GM12873 (cell line): ENCODE results near the gene NMT2.
A peak's percentile ranks its signal among the peaks of the same experiment; 100 is the strongest.

Experiments
- TF ChIP-seq, protein P1 (sequence below): IDR thresholded peaks from 2 replicates; pipeline ENCODE4 v1.5.1; 2012; ENCODE audit warnings: low read depth, mild to moderate bottlenecking, moderate library complexity, low read length, control low read depth; ENCODE audit not compliant: insufficient read depth; ENCODE audit errors: missing control alignments

The NMT2 gene

DNA sequence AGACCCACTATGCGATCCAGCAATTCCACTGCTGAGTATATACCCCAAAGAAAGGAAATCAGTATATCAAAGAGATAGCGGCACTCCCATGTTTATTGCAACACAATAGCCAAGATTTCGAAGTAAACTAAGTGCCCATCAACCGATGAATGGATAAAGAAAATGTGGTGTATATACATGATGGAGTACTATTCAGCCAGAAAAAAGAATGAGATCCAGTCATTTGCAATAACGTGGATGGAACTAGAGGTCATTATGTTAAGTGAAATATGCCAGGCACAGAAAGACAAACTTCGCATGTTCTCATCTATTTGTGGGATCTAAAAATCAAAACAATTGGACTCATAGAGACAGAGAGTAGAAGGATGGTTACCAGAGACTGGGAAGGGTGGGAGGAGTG, 7.1 kb upstream of the NMT2 start:
- TF ChIP-seq, protein P1, sequence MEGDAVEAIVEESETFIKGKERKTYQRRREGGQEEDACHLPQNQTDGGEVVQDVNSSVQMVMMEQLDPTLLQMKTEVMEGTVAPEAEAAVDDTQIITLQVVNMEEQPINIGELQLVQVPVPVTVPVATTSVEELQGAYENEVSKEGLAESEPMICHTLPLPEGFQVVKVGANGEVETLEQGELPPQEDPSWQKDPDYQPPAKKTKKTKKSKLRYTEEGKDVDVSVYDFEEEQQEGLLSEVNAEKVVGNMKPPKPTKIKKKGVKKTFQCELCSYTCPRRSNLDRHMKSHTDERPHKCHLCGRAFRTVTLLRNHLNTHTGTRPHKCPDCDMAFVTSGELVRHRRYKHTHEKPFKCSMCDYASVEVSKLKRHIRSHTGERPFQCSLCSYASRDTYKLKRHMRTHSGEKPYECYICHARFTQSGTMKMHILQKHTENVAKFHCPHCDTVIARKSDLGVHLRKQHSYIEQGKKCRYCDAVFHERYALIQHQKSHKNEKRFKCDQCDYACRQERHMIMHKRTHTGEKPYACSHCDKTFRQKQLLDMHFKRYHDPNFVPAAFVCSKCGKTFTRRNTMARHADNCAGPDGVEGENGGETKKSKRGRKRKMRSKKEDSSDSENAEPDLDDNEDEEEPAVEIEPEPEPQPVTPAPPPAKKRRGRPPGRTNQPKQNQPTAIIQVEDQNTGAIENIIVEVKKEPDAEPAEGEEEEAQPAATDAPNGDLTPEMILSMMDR: no peak

DNA sequence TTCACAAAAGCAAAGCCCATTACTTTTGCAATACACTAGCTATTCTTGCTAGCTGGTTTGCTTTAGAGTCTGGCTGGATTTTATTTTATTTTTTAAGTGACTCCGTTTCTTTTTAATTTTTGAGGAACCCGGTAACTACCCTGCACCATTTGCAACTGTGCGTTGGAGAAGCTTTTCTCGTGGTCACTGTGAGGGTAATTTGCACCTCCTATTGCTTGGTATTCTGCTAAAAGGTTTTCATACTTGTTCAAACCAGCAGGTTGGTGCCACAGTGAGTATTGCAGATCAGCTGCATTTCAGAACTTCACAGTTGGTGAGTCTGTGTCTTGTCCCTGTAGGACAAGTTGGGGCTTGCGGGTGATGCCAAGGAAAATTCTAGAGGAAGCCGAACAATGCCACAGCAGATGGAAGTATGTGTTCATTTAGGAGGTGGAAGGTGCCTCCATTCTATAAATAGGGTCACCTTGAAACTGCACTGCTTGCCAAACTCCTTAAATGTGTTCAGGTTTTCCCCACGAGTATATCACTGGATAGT, 3.9 kb upstream of the NMT2 start:
- TF ChIP-seq, protein P1: no peak

DNA sequence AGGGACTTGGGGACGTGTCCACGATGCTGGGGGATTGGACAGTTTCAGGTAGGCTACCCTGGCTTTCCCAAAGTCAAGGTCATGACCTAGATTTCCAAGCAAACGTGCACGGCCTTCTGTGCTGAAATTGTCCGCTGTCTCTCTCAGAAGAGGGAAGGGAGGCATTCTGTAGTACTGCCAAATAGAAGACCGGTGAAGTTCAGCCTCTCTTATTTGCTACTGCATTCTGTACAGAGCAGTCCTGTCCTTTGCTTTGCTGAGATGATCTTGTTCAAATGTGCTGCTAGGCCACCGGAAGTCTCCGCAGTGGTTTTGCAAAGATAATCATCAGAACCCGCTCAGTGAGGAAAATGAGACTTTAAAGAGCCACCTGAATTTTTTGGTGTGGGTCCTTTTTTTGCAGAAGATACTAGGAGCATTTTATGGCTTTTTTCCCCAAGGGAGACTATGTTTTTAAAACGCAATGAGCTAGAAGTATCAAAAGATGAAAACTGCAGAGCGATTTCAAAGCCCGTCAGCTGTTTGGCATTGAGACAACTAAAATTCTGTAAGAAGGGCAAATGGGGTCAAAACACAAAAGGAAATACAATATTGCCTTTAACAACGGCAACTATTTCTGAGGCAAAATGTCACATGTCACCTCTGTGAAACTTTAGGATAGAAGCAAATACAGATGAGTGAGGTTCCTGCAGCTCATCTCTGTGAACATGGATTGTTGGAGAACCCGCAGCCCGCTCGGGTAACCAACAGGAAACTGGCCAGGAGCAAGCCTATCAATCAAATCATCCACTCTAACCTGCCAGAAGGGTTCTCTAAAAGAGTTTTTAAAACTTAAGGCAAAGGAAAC, 1.3 kb upstream of the NMT2 start:
- TF ChIP-seq, protein P1: no peak

DNA sequence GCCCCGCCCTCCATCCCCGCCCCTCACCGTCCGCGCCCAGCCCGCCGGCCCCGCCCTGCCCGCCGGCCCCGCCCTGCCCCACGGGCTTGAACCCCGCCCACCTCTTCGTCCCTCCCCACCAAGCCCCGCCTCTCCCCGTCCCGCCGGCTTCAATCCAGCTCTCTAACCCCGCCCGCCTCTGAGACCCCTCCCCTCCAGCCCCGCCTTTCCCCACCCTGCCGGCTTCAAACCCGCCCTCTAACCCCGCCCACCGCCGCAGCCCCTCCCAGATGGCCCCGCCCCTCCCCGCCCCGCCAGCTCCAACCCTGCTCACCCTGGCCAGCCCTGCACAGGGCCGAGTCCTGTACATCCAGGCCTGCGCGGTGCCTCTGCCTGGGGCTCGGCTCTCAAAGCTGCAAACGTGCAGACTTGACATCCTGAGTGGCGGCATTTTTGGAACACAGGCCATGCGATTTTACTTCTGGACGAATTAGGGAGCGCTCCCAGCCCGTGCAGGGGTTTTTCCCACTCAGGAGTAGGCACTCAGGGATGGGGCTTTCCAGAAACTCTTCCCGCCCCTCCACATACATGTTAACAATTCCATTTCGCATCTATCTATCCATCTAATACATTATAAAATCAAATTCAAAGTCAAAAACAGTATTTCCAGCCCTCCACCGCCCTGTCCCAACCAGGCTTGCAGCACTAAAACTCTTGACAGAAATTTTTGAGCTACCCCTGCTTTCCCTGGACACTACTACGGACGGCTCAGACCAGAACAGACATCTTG, 477 bp upstream of the NMT2 start:
- TF ChIP-seq, protein P1: no peak

DNA sequence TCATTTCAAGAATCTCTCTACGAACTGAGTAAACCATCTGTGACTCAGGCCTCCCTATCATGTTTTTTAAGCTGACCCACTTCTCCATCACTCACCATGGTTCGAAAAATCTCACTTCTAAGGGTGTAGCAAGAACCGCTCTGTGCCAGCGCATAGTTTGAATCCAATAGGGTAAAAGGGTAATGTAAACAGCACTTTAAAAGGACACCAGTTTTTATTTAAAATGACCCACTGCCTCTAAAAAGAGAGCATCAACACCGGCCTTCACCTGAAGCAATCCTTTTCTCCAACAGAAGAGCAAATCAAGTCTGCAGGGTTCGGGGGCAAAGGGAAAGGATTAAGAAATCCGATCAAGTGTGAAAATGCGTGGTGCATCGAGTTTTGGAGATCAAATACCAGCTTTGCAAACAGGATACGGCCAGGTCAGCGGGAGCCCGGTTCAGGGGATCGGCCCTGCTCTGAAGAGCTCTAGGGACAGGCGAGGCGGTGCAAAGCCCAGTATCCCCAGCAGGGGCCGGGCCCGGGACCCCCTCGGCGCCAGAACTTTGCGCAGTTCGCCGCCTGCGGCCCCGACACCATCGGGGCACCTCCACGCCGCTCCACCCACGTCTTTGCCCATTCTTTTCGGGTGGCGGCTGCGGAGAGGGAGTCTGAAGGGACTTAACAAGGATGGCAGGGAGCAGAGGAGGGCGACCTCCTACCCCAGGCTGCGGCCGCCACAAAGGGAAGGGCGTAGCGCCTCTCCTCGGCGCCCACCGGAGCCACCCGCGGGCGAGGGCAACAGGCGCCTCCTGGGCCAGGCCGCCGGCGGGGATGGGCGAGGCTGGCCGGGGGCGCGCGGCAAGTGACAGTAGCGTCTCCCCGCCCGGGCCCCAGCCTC, 842 bp downstream of the NMT2 start:
- TF ChIP-seq, protein P1: peak; percentile 58

DNA sequence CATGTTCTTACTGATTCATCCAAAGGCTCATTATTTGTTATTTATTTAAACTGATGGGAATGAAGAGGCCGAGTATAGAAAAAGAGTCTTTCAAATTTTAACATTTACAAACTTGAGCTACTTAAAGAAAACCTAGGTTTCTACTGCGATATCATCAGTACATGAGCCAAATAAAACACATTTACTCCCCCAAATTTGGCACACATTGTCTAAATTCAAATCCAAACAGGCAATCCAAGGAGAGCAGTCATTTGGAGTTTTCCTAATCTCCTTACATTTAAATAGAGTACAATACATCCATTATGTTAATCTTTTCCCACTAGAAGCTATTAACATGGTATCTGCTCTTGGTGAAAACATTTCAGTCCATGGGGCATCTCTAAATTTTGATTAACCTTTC, 2.2 kb downstream of the NMT2 start:
- TF ChIP-seq, protein P1: no peak
